ENCODE measurements around the gene CHGA. TPM values are rescaled to one million over a fixed set of nuclear protein-coding genes. Genes with fewer than 3 reads are reported as not detected.

The CHGA gene
- total and polyA plus RNA-seq, 10 of the 15 experiments (the other 5 are each of a cell fraction or from before 2014, with no cell fraction given), result 0.11 to 0.23 TPM; not detected in 8

GRCh38 chr14:92929689-92930608, 7.0 kb downstream of the CHGA start:
- DNase-seq (ENCODE audit: low read depth, low spot score) (no peak), FAIRE-seq (no peak), ATAC-seq (no peak)
- ChIA-PET CTCF (interaction anchor here (0.9 kb wide), 1 partner anchor 15 kb away, joined by 3 read pairs; no protein-coding TSS in a partner anchor), POLR2A (no interaction called here), SMC1A (ENCODE audit: uncharacterized antibody, unreplicated experiment) (interaction anchor here (2.0 kb wide), 1 partner anchor 208 kb away, joined by 4 read pairs; no protein-coding TSS in a partner anchor), RAD21 (ENCODE audit: unreplicated experiment) (no interaction called here)
- in situ Hi-C loops (cut with MboI), result no loop called here
- Histone ChIP-seq H3K9me3 (replicated peaks; ENCODE audit: control insufficient read depth, insufficient read depth, low read length) (no peaks in the 10 kb centered on the region), H3K4me2 (ENCODE audit: control insufficient read depth, insufficient read depth) (no peak overlapping the region), H3K27me3 (replicated peaks in 1 of 2; ENCODE audit: control insufficient read depth in 2 of 2, insufficient read depth in 2 of 2, low read length in 1 of 2) (no peaks in the 10 kb centered on the region), H3K27ac (ENCODE audit: control insufficient read depth, insufficient read depth) (no peak overlapping the region), H2AFZ (ENCODE audit: control insufficient read depth, low read depth, low read length) (no peak overlapping the region), H3K36me3 (ENCODE audit: control insufficient read depth in 2 of 2, insufficient read depth in 2 of 2, low read length in 1 of 2) (no peaks in the 10 kb centered on the region), H3K4me3 (no peak overlapping the region), H4K20me1 (ENCODE audit: control insufficient read depth, insufficient read depth) (no peaks in the 10 kb centered on the region), H3K4me1 (ENCODE audit: control insufficient read depth, insufficient read depth, low read length) (no peaks in the 10 kb centered on the region), H3K79me2 (ENCODE audit: control insufficient read depth, insufficient read depth, low read length) (no peaks in the 10 kb centered on the region), H3K9ac (ENCODE audit: control insufficient read depth, insufficient read depth, low read length) (no peak overlapping the region)
- BruUV-seq (replicated peaks), result no TSS peak
- WGBS (ENCODE audit: insufficient coverage, insufficient replicate concordance, low lambda C conversion rate, missing lambda C conversion rate), result 66% methylated on average over 20 of the region's 20 CpGs
- TF ChIP-seq ZNF622 (IDR thresholded peaks at IDR 0.05), result no peak
- intact Hi-C loops (cut with micrococcal nuclease; ENCODE audit: unreplicated experiment), result no loop called here

- POLR2A ChIA-PET, result no interaction called here
- in situ Hi-C loops (cut with MboI), result no loop called here
- TF ChIP-seq LARP7 (IDR thresholded peaks at IDR 0.05) (no peak), ZNF274 (IDR thresholded peaks at IDR 0.05; ENCODE audit: insufficient read depth, insufficient read length) (no peak), POU2F2 (IDR thresholded peaks at IDR 0.05; ENCODE audit: borderline replicate concordance, low read depth, low read length) (no peak), PAX8 (IDR thresholded peaks at IDR 0.05) (no peak), BRCA1 (IDR thresholded peaks at IDR 0.05; ENCODE audit: low read depth, low read length) (no peak), NFYB (IDR thresholded peaks at IDR 0.05; ENCODE audit: insufficient read depth, low read depth, low read length) (no peak), KDM1A (IDR thresholded peaks at IDR 0.05; ENCODE audit: borderline replicate concordance) (no peak), MEF2A (IDR thresholded peaks at IDR 0.05; ENCODE audit: insufficient read depth, low read depth, low read length) (no peak), ZZZ3 (IDR thresholded peaks at IDR 0.05; ENCODE audit: control insufficient read depth, insufficient read length, low read depth) (no peak), SUPT20H (IDR thresholded peaks at IDR 0.05; ENCODE audit: borderline replicate concordance, control insufficient read depth, low read depth, low read length) (no peak), EP300 (IDR thresholded peaks at IDR 0.05; ENCODE audit: borderline replicate concordance in 1 of 2, control insufficient read depth in 1 of 2, low read depth in 2 of 2, low read length in 2 of 2) (no peak), MLLT1 (IDR thresholded peaks at IDR 0.05) (no peak), BACH1 (IDR thresholded peaks at IDR 0.05; ENCODE audit: borderline replicate concordance) (no peak)
Observed at GRCh38 chr14:92930737-92931602, 8.0 kb downstream of the CHGA start.

More at GRCh38 chr14:92930737-92931602, 8.0 kb downstream of the CHGA start:
- Histone ChIP-seq H3K9ac (ENCODE audit: control insufficient read depth, insufficient read depth, low read length) (no peak overlapping the region), H3K27me3 (replicated peaks in 1 of 2; ENCODE audit: control insufficient read depth in 2 of 2, insufficient read depth in 2 of 2, low read length in 1 of 2) (no peaks in the 10 kb centered on the region), H3K4me1 (ENCODE audit: control insufficient read depth, insufficient read depth, low read length) (no peaks in the 10 kb centered on the region), H3K79me2 (ENCODE audit: control insufficient read depth, insufficient read depth, low read length) (no peaks in the 10 kb centered on the region), H3K4me3 (no peak overlapping the region), H3K36me3 (ENCODE audit: control insufficient read depth in 2 of 2, insufficient read depth in 2 of 2, low read length in 1 of 2) (no peaks in the 10 kb centered on the region), H4K20me1 (ENCODE audit: control insufficient read depth, insufficient read depth) (no peaks in the 10 kb centered on the region), H3K9me3 (replicated peaks; ENCODE audit: control insufficient read depth, insufficient read depth, low read length) (no peaks in the 10 kb centered on the region), H3K4me2 (ENCODE audit: control insufficient read depth, insufficient read depth) (no peak overlapping the region), H2AFZ (ENCODE audit: control insufficient read depth, low read depth, low read length) (no peak overlapping the region), H3K27ac (ENCODE audit: control insufficient read depth, insufficient read depth) (no peak overlapping the region)
- FAIRE-seq, result no peak
- intact Hi-C loops (cut with micrococcal nuclease; ENCODE audit: unreplicated experiment), result no loop called here
- ChIA-PET RAD21 (ENCODE audit: unreplicated experiment) (no interaction called here), CTCF (interaction anchor here (0.9 kb wide), 1 partner anchor 14 kb away, joined by 3 read pairs; no protein-coding TSS in a partner anchor), SMC1A (ENCODE audit: uncharacterized antibody, unreplicated experiment) (interaction anchor here (2.0 kb wide), 1 partner anchor 207 kb away, joined by 4 read pairs; no protein-coding TSS in a partner anchor)
- WGBS (ENCODE audit: insufficient coverage, insufficient replicate concordance, low lambda C conversion rate, missing lambda C conversion rate), result 22% methylated on average over 7 of the region's 8 CpGs
- no peak for ATAC-seq
- DNase-seq (ENCODE audit: low read depth, low spot score), result no peak
- no TSS peak for BruUV-seq (replicated peaks)

Measured in GM12878 (cell line).